GM12874 (cell line): ENCODE data around the gene RNF214.

Experiments
- TF ChIP-seq, protein P1 (sequence below): IDR thresholded peaks from 2 replicates; pipeline ENCODE4 v1.5.1; 2011; ENCODE audit warnings: low read depth, mild to moderate bottlenecking, control low read depth, low read length, moderate library complexity; ENCODE audit not compliant: insufficient read depth

Gene RNF214

DNA sequence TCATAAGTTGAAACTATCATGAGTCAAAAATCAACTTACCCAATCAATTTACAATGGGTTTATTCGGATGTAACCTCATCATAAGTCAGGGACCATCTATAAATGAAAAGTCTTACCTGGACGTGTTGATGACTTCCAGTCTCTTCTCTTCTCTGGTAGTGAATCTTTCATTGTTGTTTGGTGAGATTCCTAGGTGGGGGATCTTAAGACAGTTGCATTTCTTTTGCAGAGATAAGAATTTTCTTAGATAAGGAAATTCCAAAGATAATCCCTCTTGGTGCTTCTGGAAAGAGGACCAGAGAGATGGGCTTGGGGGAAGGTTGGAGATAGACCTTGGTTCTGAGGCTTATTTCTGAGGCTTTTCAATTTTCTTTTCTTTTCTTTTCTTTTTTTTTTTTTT, 37.4 kb downstream of the RNF214 start:
- TF ChIP-seq, protein P1, sequence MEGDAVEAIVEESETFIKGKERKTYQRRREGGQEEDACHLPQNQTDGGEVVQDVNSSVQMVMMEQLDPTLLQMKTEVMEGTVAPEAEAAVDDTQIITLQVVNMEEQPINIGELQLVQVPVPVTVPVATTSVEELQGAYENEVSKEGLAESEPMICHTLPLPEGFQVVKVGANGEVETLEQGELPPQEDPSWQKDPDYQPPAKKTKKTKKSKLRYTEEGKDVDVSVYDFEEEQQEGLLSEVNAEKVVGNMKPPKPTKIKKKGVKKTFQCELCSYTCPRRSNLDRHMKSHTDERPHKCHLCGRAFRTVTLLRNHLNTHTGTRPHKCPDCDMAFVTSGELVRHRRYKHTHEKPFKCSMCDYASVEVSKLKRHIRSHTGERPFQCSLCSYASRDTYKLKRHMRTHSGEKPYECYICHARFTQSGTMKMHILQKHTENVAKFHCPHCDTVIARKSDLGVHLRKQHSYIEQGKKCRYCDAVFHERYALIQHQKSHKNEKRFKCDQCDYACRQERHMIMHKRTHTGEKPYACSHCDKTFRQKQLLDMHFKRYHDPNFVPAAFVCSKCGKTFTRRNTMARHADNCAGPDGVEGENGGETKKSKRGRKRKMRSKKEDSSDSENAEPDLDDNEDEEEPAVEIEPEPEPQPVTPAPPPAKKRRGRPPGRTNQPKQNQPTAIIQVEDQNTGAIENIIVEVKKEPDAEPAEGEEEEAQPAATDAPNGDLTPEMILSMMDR: no peak

- TF ChIP-seq, protein P1: no peak
Measured at GRCh38 chr11:117271208-117271607, 38.7 kb downstream of the RNF214 start.

GRCh38 chr11:117273550-117274289, 41.2 kb downstream of the RNF214 start:
- TF ChIP-seq, protein P1: no peak

GRCh38 chr11:117278347-117278746, 45.9 kb downstream of the RNF214 start:
- TF ChIP-seq, protein P1: no peak

GRCh38 chr11:117279711-117280376, 47.4 kb downstream of the RNF214 start:
- TF ChIP-seq, protein P1: no peak

DNA sequence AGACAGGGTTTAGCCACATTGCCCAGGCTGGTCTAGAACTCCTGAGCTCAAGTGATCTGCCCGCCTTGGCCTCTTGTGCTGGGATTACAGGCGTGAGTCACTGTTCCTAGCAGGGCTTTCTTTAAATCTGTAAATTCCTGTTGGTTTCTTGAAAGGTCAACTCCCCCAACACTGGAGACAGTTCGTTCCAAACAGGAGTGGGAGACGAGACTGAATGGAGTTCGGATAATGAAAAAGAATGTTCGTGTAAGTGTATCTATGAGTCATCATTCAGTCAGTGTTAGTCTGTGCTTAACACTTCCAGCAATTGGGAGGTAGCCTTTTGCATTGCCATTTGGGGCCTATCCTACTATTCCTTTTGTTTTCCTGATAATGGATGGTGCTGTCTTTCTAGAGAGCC, 48.7 kb downstream of the RNF214 start:
- TF ChIP-seq, protein P1: no peak

- TF ChIP-seq, protein P1: no peak
Measured at GRCh38 chr11:117281869-117282268, 49.4 kb downstream of the RNF214 start.
